Stomach (tissue), 4 donors: ENCODE measurements around the gene PRKCQ.

Experiments used
- CTCF ChIP-seq, 7 experiments: fragments of 450-650 bp in 4 of 7; fragments of 200-600 bp in 3 of 7; sonication (generic) in 3 of 7; IDR thresholded peaks; one replicate each; pipeline ENCODE4 v1.5.1; 2016 to 2019; ENCODE audit warnings: antibody characterized with exemption in 7 of 7, control low read depth in 2 of 7, mild to moderate bottlenecking in 1 of 7
- POLR2A ChIP-seq, 4 donors: fragments of 450-650 bp; IDR thresholded peaks; one replicate each; pipeline ENCODE4 v1.6.1; 2016; ENCODE audit warnings: antibody characterized with exemption in 4 of 4, control low read depth in 2 of 4, mild to moderate bottlenecking in 1 of 4, moderate library complexity in 1 of 4

GRCh38 chr10:6543431-6544005 is 36.6 kb downstream of the PRKCQ start:
- no peak for TF ChIP-seq CTCF (IDR thresholded peaks at IDR 0.05)
- TF ChIP-seq POLR2A (IDR thresholded peaks at IDR 0.05): no peak
